Breast epithelium (tissue), 4 donors: Measurements from ENCODE around the gene RDH11. TPM values are rescaled to one million over a fixed set of nuclear protein-coding genes. Genes with fewer than 3 reads are reported as not detected.
A peak's percentile ranks its signal among the peaks of the same experiment; 100 is the strongest.

Experiments used
- DNase-seq, 2 donors: peaks; one replicate each; pipeline ENCODE4 v3.0.0-alpha.2; 2019; ENCODE audit warnings: low spot score in 2 of 2
- H3K27ac ChIP-seq, 2 donors: fragments of 200-600 bp; sonication (generic) in 1 of 2; one replicate each; pipeline ENCODE4 v1.5.1; 2016 to 2019; ENCODE audit warnings: mild to moderate bottlenecking in 1 of 2
- H3K27me3 ChIP-seq, 2 donors: fragments of 200-600 bp; sonication (generic) in 1 of 2; one replicate each; pipeline versions ENCODE4 v1.5.1 to v1.6.0; 2017 to 2019; ENCODE audit warnings: control low read depth in 1 of 2, mild to moderate bottlenecking in 1 of 2
- H3K36me3 ChIP-seq: fragments of 200-600 bp; one replicate; pipeline ENCODE4 v1.5.1; 2019
- H3K4me1 ChIP-seq, 2 donors: fragments of 200-600 bp; sonication (generic); one replicate each; pipeline ENCODE4 v1.5.1; 2016 to 2019; ENCODE audit warnings: control low read depth in 1 of 2
- H3K4me3 ChIP-seq, 3 donors: fragments of 200-600 bp; sonication (generic); 1 replicate in 2 of 3; 2 replicates in 1 of 3; pipeline ENCODE4 v1.5.1; 2016 to 2019; ENCODE audit warnings: mild to moderate bottlenecking in 3 of 3, moderate library complexity in 2 of 3
- H3K9me3 ChIP-seq, 2 donors: fragments of 200-600 bp; sonication (generic) in 1 of 2; one replicate each; pipeline ENCODE4 v1.5.1; 2016 to 2019; ENCODE audit warnings: control low read depth in 1 of 2
- POLR2A ChIP-seq: fragments of 450-650 bp; IDR thresholded peaks from one replicate; pipeline ENCODE4 v1.6.1; 2016; ENCODE audit warnings: antibody characterized with exemption, mild to moderate bottlenecking, moderate library complexity
- POLR2AphosphoS5 ChIP-seq, 3 donors: sonication (generic); formaldehyde crosslinking; IDR thresholded peaks; one replicate each; pipeline ENCODE4 v1.6.1; 2017; ENCODE audit warnings: antibody characterized with exemption in 3 of 3
- intact Hi-C: fragments of 100-400 bp; cut with DNase I; formaldehyde crosslinking; loops from one replicate; pipeline ENCODE4 v1.15.1; 2023; ENCODE audit warnings: low total_unique reads
- total RNA-seq, 3 donors: library from RNA; depleted of rRNA; stranded (reverse); fragments of >200 nt; gene quantifications; one replicate each; pipeline ENCODE4 v1.1.0, GENCODE V29; 2016
- TF ChIP-seq, protein P1 (sequence below), 3 donors: fragments of 450-650 bp; IDR thresholded peaks; one replicate each; pipeline ENCODE4 v1.5.1; 2016 to 2017; ENCODE audit warnings: antibody characterized with exemption in 3 of 3, mild to moderate bottlenecking in 3 of 3, moderate library complexity in 3 of 3

Gene RDH11
- total RNA-seq, 3 donors from 2014 or later: 25.3 to 57.5 (median 42.3) TPM

DNA sequence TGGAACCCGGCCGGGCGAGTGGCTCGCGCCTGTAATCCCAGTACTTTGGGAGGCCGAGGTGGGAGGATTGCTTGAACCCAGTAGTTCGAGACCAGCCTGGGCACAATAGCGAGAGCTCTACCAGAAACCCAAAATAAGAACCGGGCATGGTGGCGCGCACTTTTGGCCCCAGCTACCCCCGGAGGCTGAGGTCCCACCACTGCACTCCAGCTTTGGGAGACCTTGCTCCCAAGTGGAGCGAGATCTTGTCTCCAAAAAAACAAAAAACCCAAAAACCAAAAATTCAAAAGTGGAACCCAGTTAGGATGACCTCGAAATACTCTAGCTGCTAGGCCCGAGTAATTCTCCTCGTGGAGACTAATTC lies 20.4 kb downstream of the RDH11 start:
- Histone ChIP-seq H3K4me1 (peaks cover 0 to 16% of the 10 kb centered on the region in 2 donors), H3K36me3 (no peaks in the 10 kb centered on the region), H3K27me3 (no peaks in the 10 kb centered on the region), H3K27ac (peak overlapping the region; percentile 99), H3K9me3 (no peaks in the 10 kb centered on the region), H3K4me3 (peak overlapping the region; percentile 81 to 99 (median 87))
- TF ChIP-seq, protein P1, sequence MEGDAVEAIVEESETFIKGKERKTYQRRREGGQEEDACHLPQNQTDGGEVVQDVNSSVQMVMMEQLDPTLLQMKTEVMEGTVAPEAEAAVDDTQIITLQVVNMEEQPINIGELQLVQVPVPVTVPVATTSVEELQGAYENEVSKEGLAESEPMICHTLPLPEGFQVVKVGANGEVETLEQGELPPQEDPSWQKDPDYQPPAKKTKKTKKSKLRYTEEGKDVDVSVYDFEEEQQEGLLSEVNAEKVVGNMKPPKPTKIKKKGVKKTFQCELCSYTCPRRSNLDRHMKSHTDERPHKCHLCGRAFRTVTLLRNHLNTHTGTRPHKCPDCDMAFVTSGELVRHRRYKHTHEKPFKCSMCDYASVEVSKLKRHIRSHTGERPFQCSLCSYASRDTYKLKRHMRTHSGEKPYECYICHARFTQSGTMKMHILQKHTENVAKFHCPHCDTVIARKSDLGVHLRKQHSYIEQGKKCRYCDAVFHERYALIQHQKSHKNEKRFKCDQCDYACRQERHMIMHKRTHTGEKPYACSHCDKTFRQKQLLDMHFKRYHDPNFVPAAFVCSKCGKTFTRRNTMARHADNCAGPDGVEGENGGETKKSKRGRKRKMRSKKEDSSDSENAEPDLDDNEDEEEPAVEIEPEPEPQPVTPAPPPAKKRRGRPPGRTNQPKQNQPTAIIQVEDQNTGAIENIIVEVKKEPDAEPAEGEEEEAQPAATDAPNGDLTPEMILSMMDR (IDR thresholded peaks at IDR 0.05): no peak
- intact Hi-C loops: no loop called here
- no peak for DNase-seq

DNA sequence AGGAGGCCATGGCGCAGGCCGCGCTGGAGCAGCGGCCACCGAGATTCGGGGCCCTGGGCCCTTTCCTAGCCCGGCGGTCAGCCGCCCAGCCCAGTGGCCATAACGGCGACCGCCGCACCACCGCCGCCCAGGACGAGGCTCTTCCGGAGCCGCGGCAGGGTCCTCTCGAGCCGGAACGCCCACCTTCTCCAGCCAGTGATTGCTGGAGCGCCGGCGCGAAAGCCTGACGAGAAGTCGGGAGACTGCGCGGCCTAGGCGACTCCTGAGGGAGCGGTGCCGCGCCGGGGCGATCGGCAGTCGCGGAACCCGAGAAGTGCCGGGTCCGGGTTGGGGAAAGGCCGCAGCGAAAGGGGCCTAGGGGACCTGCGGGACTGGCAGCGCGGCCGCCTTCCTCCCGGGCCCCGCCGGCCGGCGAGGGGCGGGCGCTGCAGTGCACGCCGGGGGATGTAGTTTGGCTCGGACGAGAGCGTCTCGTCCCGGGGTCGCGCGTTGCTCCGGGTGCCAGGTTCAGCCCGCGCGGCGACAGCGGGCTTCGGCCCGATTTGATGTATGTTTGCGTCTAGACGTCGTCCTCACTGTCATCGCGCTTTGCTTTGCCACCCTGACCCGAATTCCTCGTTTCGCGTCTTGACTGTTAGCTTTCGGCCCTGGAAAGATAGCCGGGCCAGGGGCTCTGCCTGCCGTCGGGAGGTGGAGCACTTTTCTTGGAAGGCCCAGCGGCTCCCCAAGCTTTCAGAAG lies 20.9 kb downstream of the RDH11 start, which contains the start of gene VTI1B:
Gene VTI1B (minus strand): TSS at position 153 of the 739 bp plus-strand sequence. CDS start 143 bp downstream, at position 10.
- DNase-seq: peak; percentile 56 to 67
- intact Hi-C loops: no loop called here

DNA sequence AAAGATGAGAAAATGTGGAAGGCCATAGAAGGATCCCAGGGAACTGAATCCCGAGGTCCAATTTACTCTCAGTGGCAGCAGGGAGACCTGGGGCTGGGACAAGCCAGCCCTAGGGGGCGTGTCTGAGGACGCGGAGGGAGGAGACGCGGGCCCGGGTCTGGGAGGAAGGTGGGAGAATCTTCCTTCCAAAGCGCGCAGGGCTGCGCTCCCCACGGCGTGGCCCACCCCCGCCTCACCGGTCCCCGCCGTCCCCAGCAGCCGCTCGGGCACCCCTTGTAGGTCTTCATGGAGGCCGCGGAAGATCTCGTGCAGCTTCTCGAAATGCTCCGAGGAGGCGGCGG lies 21.5 kb downstream of the RDH11 start:
- intact Hi-C loops: no loop called here

More for the DNA sequence above, 20.9 kb downstream of the RDH11 start, which contains the start of gene VTI1B:
- Histone ChIP-seq H3K9me3 (no peaks in the 10 kb centered on the region), H3K27me3 (no peaks in the 10 kb centered on the region), H3K4me3 (peak within 1 kb of the TSS; percentile 81 to 99 (median 87)), H3K4me1 (peaks cover 0 to 16% of the 10 kb centered on the region in 2 donors), H3K36me3 (no peaks in the 10 kb centered on the region), H3K27ac (peak within 1 kb of the TSS; percentile 99)
- TF ChIP-seq, protein P1 (IDR thresholded peaks at IDR 0.05): no peak
- peak; percentile 33 to 69 (median 64) for TF ChIP-seq POLR2AphosphoS5 (IDR thresholded peaks at IDR 0.05)

DNA sequence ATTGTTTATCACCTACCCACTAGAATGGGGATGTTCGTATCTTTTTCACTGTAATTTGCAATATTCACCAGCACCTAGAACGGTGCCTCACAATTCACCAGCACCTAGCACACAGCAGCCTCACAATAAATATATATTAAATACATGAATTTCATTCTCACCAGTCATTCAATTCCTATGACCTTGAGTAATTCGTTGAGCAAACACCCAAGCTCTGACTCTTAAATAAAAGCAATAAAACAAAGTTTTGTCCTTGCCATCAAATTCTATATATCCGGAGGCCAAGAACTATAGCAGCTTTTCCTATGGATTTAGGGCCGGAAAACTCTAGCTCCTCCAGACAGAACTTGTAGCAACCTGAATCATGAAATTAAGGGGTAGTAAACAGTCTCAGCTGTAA lies 22.1 kb downstream of the RDH11 start:
- Histone ChIP-seq H3K27ac (peak overlapping the region in 1 of 2 donors; percentile 99), H3K27me3 (no peaks in the 10 kb centered on the region), H3K36me3 (no peaks in the 10 kb centered on the region), H3K4me1 (peaks cover 0 to 16% of the 10 kb centered on the region in 2 donors), H3K9me3 (no peaks in the 10 kb centered on the region), H3K4me3 (peak overlapping the region; percentile 81 to 99 (median 87))
- intact Hi-C loops: no loop called here
- TF ChIP-seq POLR2AphosphoS5 (IDR thresholded peaks at IDR 0.05): no peak
- TF ChIP-seq, protein P1 (IDR thresholded peaks at IDR 0.05): no peak
- TF ChIP-seq POLR2A: no peak
- DNase-seq: no peak

More for the DNA sequence above, 21.5 kb downstream of the RDH11 start:
- H3K4me1 ChIP-seq: peaks cover 0 to 16% of the 10 kb centered on the region in 2 donors
- H3K36me3 ChIP-seq: no peaks in the 10 kb centered on the region
- peak overlapping the region; percentile 81 to 99 (median 87) for H3K4me3 ChIP-seq
- TF ChIP-seq, protein P1 (IDR thresholded peaks at IDR 0.05): no peak
- TF ChIP-seq POLR2AphosphoS5 (IDR thresholded peaks at IDR 0.05) (no peak), POLR2A (no peak)
- DNase-seq: peak; percentile 40 to 68
- H3K9me3 ChIP-seq: no peaks in the 10 kb centered on the region
- H3K27ac ChIP-seq: peak overlapping the region; percentile 99
- no peaks in the 10 kb centered on the region for H3K27me3 ChIP-seq

DNA sequence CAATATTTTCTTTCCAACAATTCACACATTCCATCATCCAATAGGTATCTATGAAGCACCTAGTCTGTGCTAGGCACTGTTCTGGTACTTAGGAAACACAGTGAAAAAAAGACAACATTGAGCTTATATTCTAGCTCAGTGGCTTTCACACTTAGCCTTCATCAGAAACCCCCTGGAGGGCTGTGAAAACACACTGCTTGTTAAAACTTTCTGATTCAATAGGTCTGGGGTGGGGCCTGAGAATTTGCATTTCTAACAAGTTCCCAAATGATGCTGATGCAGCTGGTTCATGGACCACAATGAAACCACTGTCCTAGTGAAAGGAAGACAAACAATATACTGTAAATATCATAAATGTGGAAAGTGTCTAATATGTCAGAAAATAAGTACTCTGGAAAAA lies 27.0 kb downstream of the RDH11 start:
- TF ChIP-seq POLR2AphosphoS5 (IDR thresholded peaks at IDR 0.05) (no peak), POLR2A (no peak)
- TF ChIP-seq, protein P1 (IDR thresholded peaks at IDR 0.05): no peak
- H3K9me3 ChIP-seq: no peaks in the 10 kb centered on the region
- H3K36me3 ChIP-seq: no peaks in the 10 kb centered on the region
- DNase-seq: no peak
- H3K27me3 ChIP-seq: no peaks in the 10 kb centered on the region
- H3K4me3 ChIP-seq: no peak overlapping the region
- intact Hi-C loops: no loop called here
- no peak overlapping the region for H3K27ac ChIP-seq
- peaks cover 0 to 14% of the 10 kb centered on the region in 2 donors for H3K4me1 ChIP-seq
